ENCODE data around the gene CD8A. TPM values are rescaled to one million over a fixed set of nuclear protein-coding genes. Genes with fewer than 3 reads are reported as not detected.

Gene CD8A
- total RNA-seq, 2 experiments from 2014 or later = 419 to 432 TPM

- intact Hi-C loops (cut with micrococcal nuclease) = no loop called here
- POLR2A ChIA-PET = interaction anchor here (0.5 to 1.7 kb wide), 9 partner anchors 9 to 249 kb away, joined by 3 to 18 read pairs (median 4); no protein-coding TSS in a partner anchor
- H3K36me3 Mint-ChIP-seq (ENCODE audit: low read depth) = peaks cover 54% of the 10 kb centered on the region
- no peaks in the 10 kb centered on the region for H3K27me3 Mint-ChIP-seq
- H3K4me3 Mint-ChIP-seq = peak overlapping the region; percentile 60
- H3K9me3 Mint-ChIP-seq = no peaks in the 10 kb centered on the region
- no peak for TF ChIP-seq CTCF (IDR thresholded peaks at IDR 0.05)
- CTCF ChIA-PET = interaction anchor here (2.3 to 8.8 kb wide), 2 partner anchors 16 to 24 kb away, joined by 10 to 123 read pairs; no protein-coding TSS in a partner anchor
- peaks cover 61% of the 10 kb centered on the region for H3K4me1 Mint-ChIP-seq (ENCODE audit: low read depth)
- DNase-seq (peak; percentile 67), ATAC-seq (peak; percentile 4)
- H3K27ac Mint-ChIP-seq = peak overlapping the region; percentile 96
Measured at GRCh38 chr2:86783615-86784339, 6.9 kb downstream of the CD8A start.

GRCh38 chr2:86782748-86783147 is 8.0 kb downstream of the CD8A start:
- ChIA-PET CTCF (interaction anchor here (0.7 to 8.8 kb wide), 4 partner anchors 9 to 30 kb away, joined by 3 to 123 read pairs (median 6); no protein-coding TSS in a partner anchor), POLR2A (interaction anchor here (1.4 to 2.1 kb wide), 6 partner anchors 8 to 28 kb away, joined by 3 to 9 read pairs (median 7); partner anchors contain the start of gene CD8A)
- no peaks in the 10 kb centered on the region for H3K9me3 Mint-ChIP-seq
- ATAC-seq (no peak), DNase-seq (no peak)
- no peak overlapping the region for H3K4me3 Mint-ChIP-seq
- no peaks in the 10 kb centered on the region for H3K27me3 Mint-ChIP-seq
- H3K36me3 Mint-ChIP-seq (ENCODE audit: low read depth) = peaks cover 43% of the 10 kb centered on the region
- intact Hi-C loops (cut with micrococcal nuclease) = no loop called here
- peaks cover 59% of the 10 kb centered on the region for H3K4me1 Mint-ChIP-seq (ENCODE audit: low read depth)
- H3K27ac Mint-ChIP-seq = peak overlapping the region; percentile 96
- TF ChIP-seq CTCF (IDR thresholded peaks at IDR 0.05) = no peak

GRCh38 chr2:86781363-86781762 is 9.3 kb downstream of the CD8A start:
- Mint-ChIP-seq H3K27me3 (no peaks in the 10 kb centered on the region), H3K4me1 (ENCODE audit: low read depth) (peaks cover 54% of the 10 kb centered on the region), H3K9me3 (no peaks in the 10 kb centered on the region), H3K4me3 (no peak overlapping the region), H3K36me3 (ENCODE audit: low read depth) (peaks cover 30% of the 10 kb centered on the region), H3K27ac (peak overlapping the region; percentile 40)
- DNase-seq (no peak), ATAC-seq (no peak)
- intact Hi-C loops (cut with micrococcal nuclease) = no loop called here
- CTCF ChIA-PET = interaction anchor here (1.2 to 8.8 kb wide), 3 partner anchors 14 to 29 kb away, joined by 3 to 123 read pairs (median 7); no protein-coding TSS in a partner anchor
- POLR2A ChIA-PET = interaction anchor here (0.9 to 2.1 kb wide), 6 partner anchors 9 to 28 kb away, joined by 3 to 9 read pairs (median 6); partner anchors contain the start of gene CD8A
- TF ChIP-seq CTCF (IDR thresholded peaks at IDR 0.05) = no peak

- intact Hi-C loops (cut with micrococcal nuclease) = no loop called here
- H3K9me3 Mint-ChIP-seq = no peaks in the 10 kb centered on the region
Measured at GRCh38 chr2:86779971-86780370, 10.7 kb downstream of the CD8A start.

More at GRCh38 chr2:86779971-86780370, 10.7 kb downstream of the CD8A start:
- ChIA-PET POLR2A (interaction anchor here (0.9 to 1.2 kb wide), 3 partner anchors 8 to 12 kb away, joined by 3 to 6 read pairs (median 4); partner anchors contain the start of gene CD8A), CTCF (interaction anchor here (0.6 to 8.8 kb wide), 4 partner anchors 12 to 39 kb away, joined by 3 to 123 read pairs (median 6); no protein-coding TSS in a partner anchor)
- Mint-ChIP-seq H3K4me1 (ENCODE audit: low read depth) (peaks cover 45% of the 10 kb centered on the region), H3K27me3 (no peaks in the 10 kb centered on the region), H3K36me3 (ENCODE audit: low read depth) (peaks cover 20% of the 10 kb centered on the region), H3K27ac (no peak overlapping the region), H3K4me3 (no peak overlapping the region)
- no peak for DNase-seq
- ATAC-seq = no peak
- TF ChIP-seq CTCF (IDR thresholded peaks at IDR 0.05) = no peak

All from activated CD8-positive, alpha-beta T cell treated with anti-CD3 and anti-CD28 coated beads for 36 hours (primary cell).